Measurements from ENCODE around the gene PLAAT5. TPM values are rescaled to one million over a fixed set of nuclear protein-coding genes. Genes with fewer than 3 reads are reported as not detected.

The PLAAT5 gene
- 2.0 TPM for total RNA-seq

GRCh38 chr11:63490551-63491239 lies at the start of gene PLAAT5:
Gene PLAAT5 (minus strand): TSS chr11:63491167. CDS start chr11:63491034, 133 bp downstream.

GRCh38 chr11:63536669-63537292 lies 45.8 kb upstream of the PLAAT5 start, which contains the start of gene PLAAT4:
Gene PLAAT4 (plus strand): TSS chr11:63536808. CDS start chr11:63536869, 61 bp downstream.

GRCh38 chr11:63505857-63506528 lies 15.0 kb upstream of the PLAAT5 start, which contains the start of gene LGALS12:
Gene LGALS12 (plus strand): TSS chr11:63506084. CDS start chr11:63506459, 375 bp downstream.

Other genes with a start within 250 kb of the PLAAT5 start
- gene SLC22A25, start 247.6 kb downstream of the PLAAT5 start, total RNA-seq = not detected
- gene SLC22A9, start 121.4 kb downstream of the PLAAT5 start, total RNA-seq = not detected
- gene LGALS12, start 14.9 kb upstream of the PLAAT5 start, total RNA-seq = 3.7 TPM
- 19.0 TPM for gene PLAAT4, start 45.6 kb upstream of the PLAAT5 start, total RNA-seq
- gene PLAAT2, start 72.2 kb upstream of the PLAAT5 start, total RNA-seq = not detected
- gene PLAAT3, start 123.3 kb upstream of the PLAAT5 start, total RNA-seq = 16.2 TPM
- gene ATL3, start 180.2 kb upstream of the PLAAT5 start, total RNA-seq = 38.0 TPM
- 61.8 TPM for gene RTN3, start 190.3 kb upstream of the PLAAT5 start, total RNA-seq